Activated T-helper 9 cell treated with anti-CD3 and anti-CD28 coated beads, Interleukin-2, amount 50 U/mL, for 16 hours (primary cell): ENCODE results near the gene CRIP2.

ENCODE experiments used
- DNase-seq: peaks from one replicate; pipeline ENCODE4 v3.0.0-alpha.2; 2020; ENCODE audit warnings: low read depth

CRIP2 gene

GRCh38 chr14:105474483-105475268, at the start of gene CRIP2:
Gene CRIP2, plus strand, starts transcription at chr14:105474821. Its CDS starts 42 bp downstream, at chr14:105474863.
- peak; percentile 36 for DNase-seq

GRCh38 chr14:105424861-105425260, 49.8 kb upstream of the CRIP2 start:
- DNase-seq = no peak

GRCh38 chr14:105425823-105426247, 48.8 kb upstream of the CRIP2 start:
- DNase-seq = no peak

GRCh38 chr14:105426416-105427130, 48.0 kb upstream of the CRIP2 start:
- no peak for DNase-seq

- DNase-seq = no peak
These were observed 47.2 kb upstream of the CRIP2 start for GRCh38 chr14:105427412-105427811.

GRCh38 chr14:105427936-105428485, 46.6 kb upstream of the CRIP2 start:
- no peak for DNase-seq

- no peak for DNase-seq
These were observed 44.6 kb upstream of the CRIP2 start for GRCh38 chr14:105430042-105430441.

GRCh38 chr14:105430565-105430964, 44.1 kb upstream of the CRIP2 start:
- no peak for DNase-seq

GRCh38 chr14:105431256-105431655, 43.4 kb upstream of the CRIP2 start:
- no peak for DNase-seq

- no peak for DNase-seq
These were observed 42.0 kb upstream of the CRIP2 start for GRCh38 chr14:105432657-105433056.

GRCh38 chr14:105433161-105433605, 41.4 kb upstream of the CRIP2 start:
- no peak for DNase-seq

- DNase-seq = no peak
These were observed 38.2 kb upstream of the CRIP2 start for GRCh38 chr14:105436402-105436801.

GRCh38 chr14:105436891-105437722, 37.5 kb upstream of the CRIP2 start:
- no peak for DNase-seq

GRCh38 chr14:105437723-105438500, 36.7 kb upstream of the CRIP2 start:
- DNase-seq = no peak

- DNase-seq = no peak
These were observed 35.4 kb upstream of the CRIP2 start for GRCh38 chr14:105439179-105439578.

GRCh38 chr14:105439710-105440553, 34.7 kb upstream of the CRIP2 start:
- DNase-seq = no peak

GRCh38 chr14:105440554-105440900, 34.1 kb upstream of the CRIP2 start:
- DNase-seq = no peak

GRCh38 chr14:105440992-105441391, 33.6 kb upstream of the CRIP2 start:
- DNase-seq = no peak

GRCh38 chr14:105442125-105442524, 32.5 kb upstream of the CRIP2 start:
- no peak for DNase-seq

- DNase-seq = no peak
These were observed 31.8 kb upstream of the CRIP2 start for GRCh38 chr14:105442834-105443233.
